HG03139 (cell line): ENCODE measurements around the gene RRP15.

Source experiments
- ATAC-seq: cut with Tn5 transposase; IDR thresholded peaks from one replicate; pipeline ENCODE4 v1.9.1; 2021; ENCODE audit not compliant: unreplicated experiment

The RRP15 gene

DNA sequence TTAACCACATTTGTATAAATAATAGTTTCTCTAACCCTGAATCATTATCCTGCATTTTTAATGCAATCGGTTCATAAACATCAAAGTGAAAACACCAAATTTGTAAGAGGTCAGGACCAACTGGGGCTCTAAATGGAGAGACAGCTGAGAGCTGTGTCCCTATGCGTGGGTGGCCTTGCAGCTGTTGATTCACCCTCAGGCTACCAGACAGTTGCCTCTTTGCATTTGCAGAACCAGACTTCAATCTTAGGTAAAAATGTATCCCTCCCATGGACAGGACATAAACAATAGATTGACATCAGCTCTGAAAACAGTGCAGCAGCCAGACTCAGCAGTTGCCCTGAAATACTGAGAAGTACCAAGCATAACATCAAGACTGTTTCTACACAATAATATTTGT lies 51.2 kb downstream of the RRP15 start:
- ATAC-seq = no peak

DNA sequence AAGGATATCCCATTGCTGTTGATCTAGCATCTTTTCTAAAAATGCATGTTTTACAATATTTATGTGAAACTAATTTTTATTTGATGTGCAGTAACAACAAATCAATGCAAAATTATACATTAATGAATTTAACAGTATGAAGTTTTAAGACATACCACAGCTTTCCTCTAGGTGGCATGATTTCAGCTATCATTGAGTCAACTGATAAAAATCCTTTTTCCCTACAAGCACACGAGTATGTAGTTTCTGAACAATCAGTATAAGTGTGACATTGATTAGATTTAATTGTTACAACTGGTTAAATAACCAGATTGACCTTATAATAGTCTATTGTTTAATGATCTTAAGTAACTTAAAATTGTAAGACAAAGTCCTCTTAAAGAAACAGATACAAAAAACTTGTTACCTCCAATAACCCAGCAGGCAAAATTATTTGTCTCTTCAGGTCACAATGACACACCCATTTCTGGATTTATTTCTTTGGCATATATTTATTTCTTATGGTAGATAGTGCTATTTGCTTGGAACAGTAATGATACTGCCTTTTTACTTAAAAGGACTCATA lies 54.3 kb downstream of the RRP15 start:
- ATAC-seq = peak; percentile 74

DNA sequence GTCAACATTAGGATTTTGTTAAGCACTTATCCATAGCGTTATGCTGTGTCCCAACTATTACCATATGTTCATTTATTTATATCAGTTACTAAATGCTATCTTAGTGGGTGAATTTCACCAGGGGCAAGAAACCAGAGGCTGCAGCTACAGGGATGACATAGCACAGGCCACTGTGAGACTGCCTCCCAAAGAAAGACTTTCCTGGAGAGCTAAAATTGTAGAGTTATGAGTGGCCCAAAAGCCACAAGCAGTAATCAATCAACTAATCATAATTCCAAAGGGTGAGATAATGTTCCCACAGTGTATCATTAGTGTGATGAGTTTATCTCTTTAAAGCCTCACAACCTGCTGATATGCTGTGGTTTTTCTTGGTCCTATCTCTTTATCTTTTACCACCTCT lies 56.2 kb downstream of the RRP15 start:
- ATAC-seq = no peak

DNA sequence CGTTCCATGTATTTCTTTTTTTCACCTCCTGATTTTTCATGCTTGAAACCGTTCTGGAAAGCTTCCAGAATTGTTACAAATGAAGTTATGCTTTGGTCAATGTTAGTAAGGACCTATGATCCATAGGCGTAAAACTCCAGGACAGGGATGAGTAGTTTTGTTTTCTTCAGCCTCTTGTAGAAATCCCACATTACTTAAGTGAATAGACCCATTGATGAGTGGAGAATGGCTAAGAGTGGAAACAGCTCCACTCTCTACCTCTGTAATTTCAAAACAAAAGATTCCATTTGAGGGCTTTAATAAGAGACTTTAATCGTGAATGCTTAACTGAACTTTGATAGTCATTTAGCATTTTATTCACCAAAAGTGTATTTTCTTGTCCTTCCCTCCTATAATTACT lies 57.0 kb downstream of the RRP15 start:
- no peak for ATAC-seq

DNA sequence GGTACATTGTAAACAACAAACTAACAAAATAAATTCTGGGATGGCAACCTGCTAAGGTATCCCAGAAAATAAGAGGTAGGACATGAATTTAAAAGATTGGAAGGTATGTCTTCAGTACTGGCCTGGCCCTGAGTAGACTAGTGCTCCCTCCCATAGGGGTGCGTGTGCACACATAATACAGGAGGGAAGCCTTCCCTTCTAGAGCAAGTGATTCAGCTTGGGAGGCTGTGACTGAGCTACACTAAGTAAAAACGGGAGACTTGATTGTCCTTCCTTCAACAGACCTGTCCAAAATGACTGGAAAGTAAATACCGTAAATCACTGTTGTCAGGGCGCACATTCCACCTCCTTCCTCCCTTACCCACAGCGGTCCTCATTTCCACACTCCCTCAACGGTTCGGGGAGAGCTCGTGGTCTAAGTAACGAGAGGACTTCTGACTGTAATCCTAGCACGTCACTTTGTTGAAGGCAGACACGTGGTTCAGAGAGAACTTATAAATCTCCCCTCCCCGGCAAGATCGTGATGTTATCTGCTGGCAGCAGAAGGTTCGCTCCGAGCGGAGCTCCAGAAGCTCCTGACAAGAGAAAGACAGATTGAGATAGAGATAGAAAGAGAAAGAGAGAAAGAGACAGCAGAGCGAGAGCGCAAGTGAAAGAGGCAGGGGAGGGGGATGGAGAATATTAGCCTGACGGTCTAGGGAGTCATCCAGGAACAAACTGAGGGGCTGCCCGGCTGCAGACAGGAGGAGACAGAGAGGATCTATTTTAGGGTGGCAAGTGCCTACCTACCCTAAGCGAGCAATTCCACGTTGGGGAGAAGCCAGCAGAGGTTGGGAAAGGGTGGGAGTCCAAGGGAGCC lies 60.0 kb downstream of the RRP15 start, which contains the start of gene TGFB2:
TSS of gene TGFB2 (plus strand) at position 523 of the 859 bp plus-strand sequence. CDS start 1,366 bp downstream, outside the sequence.
- ATAC-seq = peak; percentile 38

DNA sequence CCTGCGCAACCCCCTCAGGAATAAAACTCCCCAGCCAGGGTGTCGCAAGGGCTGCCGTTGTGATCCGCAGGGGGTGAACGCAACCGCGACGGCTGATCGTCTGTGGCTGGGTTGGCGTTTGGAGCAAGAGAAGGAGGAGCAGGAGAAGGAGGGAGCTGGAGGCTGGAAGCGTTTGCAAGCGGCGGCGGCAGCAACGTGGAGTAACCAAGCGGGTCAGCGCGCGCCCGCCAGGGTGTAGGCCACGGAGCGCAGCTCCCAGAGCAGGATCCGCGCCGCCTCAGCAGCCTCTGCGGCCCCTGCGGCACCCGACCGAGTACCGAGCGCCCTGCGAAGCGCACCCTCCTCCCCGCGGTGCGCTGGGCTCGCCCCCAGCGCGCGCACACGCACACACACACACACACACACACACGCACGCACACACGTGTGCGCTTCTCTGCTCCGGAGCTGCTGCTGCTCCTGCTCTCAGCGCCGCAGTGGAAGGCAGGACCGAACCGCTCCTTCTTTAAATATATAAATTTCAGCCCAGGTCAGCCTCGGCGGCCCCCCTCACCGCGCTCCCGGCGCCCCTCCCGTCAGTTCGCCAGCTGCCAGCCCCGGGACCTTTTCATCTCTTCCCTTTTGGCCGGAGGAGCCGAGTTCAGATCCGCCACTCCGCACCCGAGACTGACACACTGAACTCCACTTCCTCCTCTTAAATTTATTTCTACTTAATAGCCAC lies 60.7 kb downstream of the RRP15 start:
- peak; percentile 73 for ATAC-seq

DNA sequence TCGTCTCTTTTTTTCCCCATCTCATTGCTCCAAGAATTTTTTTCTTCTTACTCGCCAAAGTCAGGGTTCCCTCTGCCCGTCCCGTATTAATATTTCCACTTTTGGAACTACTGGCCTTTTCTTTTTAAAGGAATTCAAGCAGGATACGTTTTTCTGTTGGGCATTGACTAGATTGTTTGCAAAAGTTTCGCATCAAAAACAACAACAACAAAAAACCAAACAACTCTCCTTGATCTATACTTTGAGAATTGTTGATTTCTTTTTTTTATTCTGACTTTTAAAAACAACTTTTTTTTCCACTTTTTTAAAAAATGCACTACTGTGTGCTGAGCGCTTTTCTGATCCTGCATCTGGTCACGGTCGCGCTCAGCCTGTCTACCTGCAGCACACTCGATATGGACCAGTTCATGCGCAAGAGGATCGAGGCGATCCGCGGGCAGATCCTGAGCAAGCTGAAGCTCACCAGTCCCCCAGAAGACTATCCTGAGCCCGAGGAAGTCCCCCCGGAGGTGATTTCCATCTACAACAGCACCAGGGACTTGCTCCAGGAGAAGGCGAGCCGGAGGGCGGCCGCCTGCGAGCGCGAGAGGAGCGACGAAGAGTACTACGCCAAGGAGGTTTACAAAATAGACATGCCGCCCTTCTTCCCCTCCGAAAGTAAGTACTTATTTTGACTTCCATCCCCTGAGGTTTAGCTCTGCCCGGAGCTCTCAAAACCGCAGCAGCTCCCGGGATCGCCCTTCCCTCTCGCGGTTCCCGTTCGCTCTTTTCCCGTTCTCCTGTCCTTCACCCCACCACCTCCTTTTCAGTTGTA lies 61.5 kb downstream of the RRP15 start:
- ATAC-seq = no peak

DNA sequence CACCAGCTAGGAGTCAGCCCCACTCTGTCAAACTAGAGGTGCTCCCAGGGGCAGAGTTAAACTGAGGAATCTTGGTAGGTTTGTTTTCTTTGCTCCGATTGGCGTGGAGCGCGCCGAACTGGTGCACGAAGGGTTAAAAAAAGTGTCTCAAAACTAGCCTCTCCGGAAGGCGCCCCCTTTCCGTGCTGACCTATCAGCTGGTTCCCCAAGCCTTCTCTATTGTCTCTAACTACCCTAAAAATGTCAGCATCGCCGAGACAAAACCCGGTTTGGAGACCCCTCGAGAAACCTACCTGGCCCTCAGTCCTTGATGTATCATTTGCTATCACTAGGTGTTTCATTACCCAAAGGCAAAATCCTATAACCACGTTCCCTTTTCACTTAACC lies 62.2 kb downstream of the RRP15 start:
- ATAC-seq = no peak

DNA sequence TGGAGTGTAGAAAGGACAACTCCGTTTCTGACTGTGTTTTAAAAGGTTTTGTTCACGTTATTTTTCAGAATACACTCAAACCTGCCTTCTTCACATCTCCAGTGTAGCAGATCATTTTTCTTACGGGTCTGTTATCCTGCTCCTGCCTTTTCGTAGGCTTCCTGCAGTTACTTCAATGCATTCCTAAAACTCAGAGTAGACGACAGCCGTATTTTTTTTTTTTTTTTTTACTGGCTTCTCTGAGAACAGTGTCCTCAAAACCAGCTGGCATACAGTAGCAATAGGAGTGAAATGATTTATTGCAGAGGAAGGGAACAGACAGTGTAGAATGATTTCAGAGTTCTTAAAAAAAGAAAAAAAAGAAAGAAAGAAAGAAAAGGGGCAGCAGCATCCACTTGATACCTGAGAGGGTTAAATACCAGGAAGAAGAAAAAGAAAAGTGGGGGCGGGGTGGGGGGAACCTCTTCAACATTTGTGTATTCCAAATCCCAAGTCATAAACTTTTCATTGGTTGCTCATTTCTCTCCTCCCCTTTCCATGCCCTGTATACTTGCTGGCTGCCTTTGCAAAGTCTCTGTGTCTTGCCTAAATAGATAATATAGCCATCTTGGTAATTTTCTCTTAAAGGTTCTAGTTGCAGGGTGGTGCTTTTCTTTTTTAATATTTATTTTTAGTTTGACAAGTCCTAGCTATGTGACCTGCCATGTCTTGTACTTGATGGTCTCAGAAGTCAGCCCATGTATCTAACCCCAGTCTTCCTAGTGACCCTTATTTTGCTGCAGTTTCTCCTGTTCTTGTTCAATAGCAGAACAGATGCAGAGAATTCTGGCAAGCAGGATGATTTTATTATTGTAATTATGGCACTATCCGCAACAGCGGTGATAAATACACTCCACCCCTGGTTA lies 62.9 kb downstream of the RRP15 start:
- ATAC-seq = no peak

DNA sequence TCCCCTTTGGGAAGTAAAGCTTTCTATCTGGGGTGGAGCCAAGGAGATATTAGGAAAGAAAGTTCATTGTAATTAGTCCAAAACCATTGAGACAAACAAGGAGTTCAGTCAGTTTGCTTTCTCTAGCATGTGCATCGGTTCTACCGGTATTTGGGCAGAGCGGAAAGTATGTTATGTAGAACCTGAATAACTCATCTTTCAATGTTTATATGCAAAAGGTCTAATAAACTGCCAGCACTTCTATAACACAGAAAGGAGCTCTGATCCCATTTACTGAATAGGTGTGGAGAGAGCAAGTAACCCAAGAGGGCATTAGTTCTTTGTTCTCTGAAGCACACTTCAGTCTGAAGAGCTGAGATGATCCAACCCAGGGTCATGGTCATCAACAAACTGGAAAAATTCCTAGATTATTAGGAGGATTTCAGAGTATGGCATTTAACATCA lies 63.6 kb downstream of the RRP15 start:
- ATAC-seq = no peak

DNA sequence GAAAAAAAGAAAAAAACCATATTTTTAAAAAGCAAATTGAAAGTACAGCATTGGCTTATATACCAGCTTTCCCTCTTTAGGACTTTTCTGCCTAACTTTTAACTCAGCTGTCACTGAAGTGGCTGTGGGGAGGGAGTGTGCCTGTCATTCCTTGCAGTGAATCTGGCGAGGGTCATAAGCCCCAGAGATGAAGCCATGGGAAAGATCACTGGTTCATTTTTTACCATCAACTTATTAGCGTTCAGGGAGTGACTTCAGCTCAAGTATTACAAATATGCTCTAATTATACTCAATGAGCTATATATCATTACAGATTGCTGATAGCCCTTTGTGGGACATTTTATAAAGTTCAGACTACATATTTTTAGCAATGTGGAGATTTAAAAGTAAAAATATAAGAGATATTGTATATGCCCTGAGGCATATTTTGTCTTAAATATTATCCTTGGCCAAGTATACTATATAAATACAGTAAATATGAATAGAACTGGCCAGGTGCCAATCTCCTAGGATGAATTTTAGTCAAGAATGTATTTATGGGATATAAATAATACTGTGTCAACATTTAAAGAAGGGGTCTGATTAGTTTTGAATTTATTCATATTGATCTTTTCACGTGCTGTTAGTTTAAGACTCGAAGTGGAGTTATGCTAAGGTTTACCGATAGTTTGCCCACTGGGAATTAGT lies 64.4 kb downstream of the RRP15 start:
- ATAC-seq = no peak

DNA sequence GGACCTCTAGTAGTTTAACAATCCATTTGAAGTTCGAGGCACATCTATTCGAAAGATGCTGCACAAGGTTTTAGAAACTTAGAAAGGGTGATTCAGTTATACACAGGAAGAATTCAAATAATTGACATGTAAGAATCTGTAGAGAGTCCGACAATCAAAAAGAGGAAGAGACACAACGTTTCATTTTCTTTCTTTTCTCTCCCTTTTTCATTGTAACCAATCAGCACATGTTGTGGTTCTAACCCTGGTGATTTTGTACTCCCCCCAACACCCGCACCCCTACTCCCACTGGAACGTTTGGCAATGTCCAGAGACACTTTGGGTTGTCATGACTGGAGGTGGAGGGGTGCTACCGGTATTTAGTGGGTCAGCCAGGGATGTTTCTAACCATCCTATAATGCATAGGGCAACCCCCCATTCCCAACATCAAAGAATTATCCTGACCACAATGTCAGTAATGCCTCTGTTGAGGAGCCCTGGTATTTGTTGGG lies 65.0 kb downstream of the RRP15 start:
- ATAC-seq = no peak

DNA sequence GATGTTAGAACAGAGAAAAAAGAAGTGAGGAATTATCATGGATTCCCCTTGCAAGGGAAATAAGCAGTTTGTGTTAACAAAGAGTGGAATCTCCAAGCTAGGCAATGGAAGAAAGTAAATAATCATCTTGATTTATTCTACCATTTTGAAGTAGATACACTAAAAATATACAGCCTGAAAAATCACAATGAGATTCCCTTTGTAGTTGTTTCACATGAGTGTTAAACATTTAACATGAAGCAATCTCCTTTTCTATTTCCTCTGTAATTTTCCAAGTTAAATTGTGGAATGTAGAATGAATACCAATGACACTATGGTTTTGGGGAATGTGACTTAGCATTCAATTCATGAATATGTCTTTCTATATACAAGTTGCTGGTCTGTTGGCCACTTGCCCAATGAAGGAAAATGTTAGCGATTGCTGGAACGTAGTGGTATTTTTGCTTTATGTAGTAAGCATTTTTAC lies 65.7 kb downstream of the RRP15 start:
- ATAC-seq = no peak

DNA sequence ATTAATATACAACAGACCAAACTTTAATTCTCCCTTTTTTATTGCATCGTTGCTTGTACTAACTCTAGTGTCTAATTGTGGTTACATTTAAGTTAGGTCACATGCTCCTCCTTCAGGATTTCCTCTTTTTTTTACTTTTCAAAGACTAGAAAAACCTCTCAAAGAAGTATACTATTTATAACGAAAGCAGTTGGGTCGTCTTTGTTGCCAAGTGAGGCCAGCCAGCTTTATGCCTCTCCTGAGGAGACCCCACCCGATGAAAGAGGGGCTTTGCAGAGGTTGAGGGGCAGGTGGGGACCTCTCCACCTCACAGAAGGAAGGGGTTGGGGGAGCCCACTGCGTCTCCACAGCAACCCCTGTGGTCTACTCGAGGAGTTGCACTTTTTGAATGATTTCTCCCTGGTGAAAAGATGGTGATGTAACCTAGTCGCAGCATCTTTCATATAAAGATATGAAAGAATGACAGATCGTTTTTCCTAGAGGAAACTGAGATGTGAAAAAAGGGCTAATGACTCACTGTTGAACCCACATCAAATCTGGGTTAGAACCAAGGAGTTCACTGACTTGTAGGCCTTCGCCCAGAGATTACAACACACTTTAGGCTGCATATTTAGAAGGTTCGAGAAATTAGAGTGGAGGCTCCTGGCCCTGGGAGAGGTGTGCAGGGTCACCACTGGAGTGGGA lies 66.4 kb downstream of the RRP15 start:
- peak; percentile 65 for ATAC-seq

DNA sequence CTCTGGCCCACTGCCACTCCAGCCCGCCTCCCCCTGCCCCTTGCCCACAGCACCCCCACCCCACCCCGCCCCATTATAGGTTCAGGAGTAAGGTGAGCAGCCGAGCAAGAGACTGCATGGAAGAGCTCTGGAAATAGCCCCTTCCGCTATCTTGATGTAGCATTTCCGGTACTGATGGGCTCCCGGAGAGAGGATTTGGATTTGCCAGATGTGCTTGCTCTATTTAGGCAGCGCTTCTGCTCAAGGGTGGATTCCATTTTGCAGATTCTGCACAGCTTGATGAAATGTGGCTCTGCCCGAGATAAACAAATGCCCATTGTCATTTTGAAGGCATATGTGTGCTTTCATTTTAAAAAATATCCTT lies 67.0 kb downstream of the RRP15 start:
- ATAC-seq = no peak

DNA sequence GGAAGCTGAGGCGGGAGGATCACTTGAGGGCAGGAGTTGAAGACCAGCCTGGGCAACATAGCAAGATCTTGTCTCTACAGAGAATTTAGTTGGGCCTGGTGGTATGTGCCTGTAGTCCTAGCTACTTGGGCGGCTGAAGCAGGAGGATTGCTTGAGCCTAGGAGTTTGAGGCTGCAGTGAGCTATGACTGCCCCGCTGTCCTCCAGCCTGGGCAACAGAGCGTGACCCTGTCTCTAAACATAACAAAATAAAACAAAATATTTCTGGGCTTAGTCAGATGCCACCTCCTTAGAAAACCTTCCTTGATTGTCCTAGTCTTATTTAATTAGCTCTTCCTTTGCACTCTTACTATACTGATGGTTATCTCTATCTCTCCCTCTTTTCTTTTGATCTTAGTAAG lies 68.6 kb downstream of the RRP15 start:
- no peak for ATAC-seq

DNA sequence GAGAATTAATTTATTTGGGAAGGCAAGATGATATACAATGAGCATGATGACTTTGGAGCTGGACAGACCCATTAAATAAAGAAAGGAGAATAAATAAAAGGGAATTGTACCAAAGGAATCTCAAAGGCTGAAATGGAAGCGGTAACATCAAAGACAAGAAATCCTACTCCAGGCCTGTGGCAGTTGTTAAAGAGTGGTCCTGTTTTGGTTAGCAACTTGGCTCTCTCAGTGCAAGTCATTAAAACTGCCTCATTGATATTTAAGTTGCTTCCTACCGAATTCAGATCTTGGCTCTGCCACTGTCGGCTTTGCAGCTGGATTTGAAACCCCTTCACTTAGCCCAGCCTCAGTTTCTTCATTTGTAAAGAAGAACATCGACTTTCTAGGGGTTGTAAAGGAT lies 70.2 kb downstream of the RRP15 start:
- ATAC-seq = no peak

DNA sequence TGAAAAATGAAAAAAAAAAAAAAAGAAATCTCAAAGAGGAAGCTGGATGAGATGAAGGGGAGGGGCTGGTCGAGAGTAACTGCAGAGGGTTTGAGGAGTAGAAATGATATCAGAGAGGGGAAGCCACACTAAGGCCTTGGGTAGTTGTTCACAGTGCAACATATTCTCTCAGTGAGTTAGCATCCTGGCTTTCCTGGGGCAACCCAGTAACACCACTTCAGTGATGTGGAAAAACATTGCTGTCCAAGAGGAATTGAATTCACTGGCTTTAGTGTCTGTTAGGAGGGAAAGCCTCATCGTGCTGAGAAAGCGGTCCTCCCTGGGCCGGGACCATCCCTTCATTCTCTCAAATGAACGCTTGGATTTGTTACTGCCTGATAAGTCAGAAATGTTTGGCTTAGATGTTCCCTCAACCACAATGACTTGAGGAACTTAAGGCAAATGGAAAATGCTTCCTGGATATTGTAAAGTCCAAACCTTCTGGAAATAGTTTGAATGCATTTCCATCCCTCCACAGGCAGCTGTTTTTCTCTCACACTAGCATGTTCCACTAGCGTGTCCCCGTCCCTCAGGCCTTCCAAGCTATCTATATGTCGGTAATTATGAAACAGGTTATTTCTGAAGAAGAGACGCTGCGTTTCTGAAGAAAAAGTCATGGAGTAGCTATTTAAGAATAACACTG lies 72.3 kb downstream of the RRP15 start:
- ATAC-seq = no peak
